Progenitor cell of endocrine pancreas (in vitro differentiated cells): ENCODE results near the gene CRYBA4. TPM values are rescaled to one million over a fixed set of nuclear protein-coding genes. Genes with fewer than 3 reads are reported as not detected.

Experiments used
- DNase-seq: peaks from one replicate; pipeline ENCODE4 v3.0.0; 2021; ENCODE audit warnings: low spot score; ENCODE audit not compliant: unreplicated experiment
- H3K27ac Mint-ChIP-seq: 2 replicates; pipeline ENCODE4 v1.8.0; 2021; ENCODE audit warnings: mild to moderate bottlenecking, moderate library complexity, mixed read lengths
- H3K27me3 Mint-ChIP-seq: 2 replicates; pipeline ENCODE4 v1.8.0; 2021; ENCODE audit warnings: mixed read lengths
- H3K36me3 Mint-ChIP-seq: 2 replicates; pipeline ENCODE4 v1.8.0; 2022; ENCODE audit warnings: mixed read lengths; ENCODE audit not compliant: insufficient read depth
- H3K4me1 Mint-ChIP-seq: 2 replicates; pipeline ENCODE4 v1.8.0; 2021; ENCODE audit warnings: low read depth, mixed read lengths
- H3K4me3 Mint-ChIP-seq: 2 replicates; pipeline ENCODE4 v1.8.0; 2021; ENCODE audit warnings: low read depth, mild to moderate bottlenecking, moderate library complexity, mixed read lengths
- H3K9me3 Mint-ChIP-seq: 2 replicates; pipeline ENCODE4 v1.8.0; 2021; ENCODE audit warnings: low read depth, mixed read lengths
- CTCF ChIP-seq: fragments of 200-600 bp; sonication (generic); IDR thresholded peaks from one replicate; pipeline ENCODE4 v1.5.0; 2021; ENCODE audit warnings: antibody characterized with exemption, mild to moderate bottlenecking; ENCODE audit not compliant: unreplicated experiment
- total RNA-seq: library from RNA; stranded (reverse); gene quantifications from 2 replicates; pipeline ENCODE4 v1.2.1, GENCODE V29; 2021

Gene CRYBA4
- total RNA-seq, 1 donor from 2014 or later, result not detected

GRCh38 chr22:26674211-26675190 lies 52.7 kb downstream of the CRYBA4 start:
- H3K4me3 Mint-ChIP-seq, result peak overlapping the region; percentile 87
- no peaks in the 10 kb centered on the region for H3K36me3 Mint-ChIP-seq
- H3K27me3 Mint-ChIP-seq, result peaks cover 9% of the 10 kb centered on the region
- peaks cover 11% of the 10 kb centered on the region for H3K4me1 Mint-ChIP-seq
- no peak for DNase-seq
- TF ChIP-seq CTCF, result no peak
- peaks cover 7% of the 10 kb centered on the region for H3K9me3 Mint-ChIP-seq
- H3K27ac Mint-ChIP-seq, result peak overlapping the region; percentile 67

GRCh38 chr22:26675687-26676268 lies 54.0 kb downstream of the CRYBA4 start:
- no peak for DNase-seq
- Mint-ChIP-seq H3K27me3 (peaks cover 5% of the 10 kb centered on the region), H3K27ac (no peak overlapping the region), H3K9me3 (peaks cover 7% of the 10 kb centered on the region), H3K36me3 (peaks cover 1% of the 10 kb centered on the region), H3K4me1 (peaks cover 11% of the 10 kb centered on the region), H3K4me3 (no peak overlapping the region)
- no peak for TF ChIP-seq CTCF

DNA sequence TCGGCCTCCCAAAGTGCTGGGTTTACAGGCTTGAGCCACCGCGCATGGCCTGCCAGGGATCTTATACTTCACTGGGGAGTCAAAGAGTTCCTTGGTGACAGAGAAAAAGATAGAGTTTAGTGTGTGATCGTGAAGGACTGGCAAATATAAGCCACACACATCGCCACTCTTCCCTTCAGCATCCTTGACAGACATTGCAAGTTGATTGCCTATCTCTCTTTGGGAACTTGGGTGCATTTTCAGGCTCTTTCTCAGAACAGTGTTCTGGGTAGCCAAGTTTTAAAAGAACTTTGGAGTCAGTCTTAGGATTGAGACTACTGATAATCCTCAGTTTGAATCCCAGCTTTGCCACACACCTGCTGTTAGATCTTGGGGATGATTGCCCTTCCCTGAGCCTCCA lies 55.5 kb downstream of the CRYBA4 start:
- Mint-ChIP-seq H3K4me3 (no peak overlapping the region), H3K9me3 (peaks cover 3% of the 10 kb centered on the region), H3K27me3 (peaks cover 3% of the 10 kb centered on the region), H3K27ac (no peak overlapping the region), H3K36me3 (peaks cover 2% of the 10 kb centered on the region), H3K4me1 (peaks cover 12% of the 10 kb centered on the region)
- DNase-seq, result no peak
- TF ChIP-seq CTCF, result no peak

GRCh38 chr22:26679003-26679629 lies 57.4 kb downstream of the CRYBA4 start:
- TF ChIP-seq CTCF, result peak; percentile 94
- H3K27ac Mint-ChIP-seq, result no peak overlapping the region
- H3K4me3 Mint-ChIP-seq, result no peak overlapping the region
- H3K27me3 Mint-ChIP-seq, result no peaks in the 10 kb centered on the region
- peak; percentile 73 for DNase-seq
- peaks cover 7% of the 10 kb centered on the region for H3K36me3 Mint-ChIP-seq
- H3K4me1 Mint-ChIP-seq, result peaks cover 5% of the 10 kb centered on the region
- no peaks in the 10 kb centered on the region for H3K9me3 Mint-ChIP-seq

Other genes starting within 250 kb of the CRYBA4 start
- 4.0 and 4.2 TPM in 2 replicates for gene ASPHD2, start 192.7 kb upstream of the CRYBA4 start, total RNA-seq
- gene HPS4, start 138.2 kb upstream of the CRYBA4 start, total RNA-seq, result 42.7 and 43.2 TPM in 2 replicates
- gene SRRD, start 138.1 kb upstream of the CRYBA4 start, total RNA-seq, result 23.2 and 25.4 TPM in 2 replicates
- 36.4 and 38.7 TPM in 2 replicates for gene TFIP11, start 109.5 kb upstream of the CRYBA4 start, total RNA-seq
- gene TPST2, start 31.8 kb upstream of the CRYBA4 start, total RNA-seq, result 16.6 and 19.1 TPM in 2 replicates
- gene CRYBB1, start 3.9 kb upstream of the CRYBA4 start, total RNA-seq, result not detected in 2 replicates
- 1.3 and 1.4 TPM in 2 replicates for gene MIAT, start 35.6 kb downstream of the CRYBA4 start, total RNA-seq